Mesenchymal stem cell (in vitro differentiated cells and primary cell): ENCODE results near the gene MSI2.
"Not testable (repeated sequence)": the region's sequence is repeated elsewhere in the genome, so short reads cannot be mapped to it uniquely, and the experiment has no call there.

Experiments
- DNase-seq: peaks from one replicate; pipeline ENCODE4 v3.0.0-alpha.2; 2013
- H2AFZ ChIP-seq: one replicate; pipeline ENCODE4 v1.6.1; 2013; ENCODE audit warnings: low read depth, mild to moderate bottlenecking, control low read depth, inconsistent platforms, low read length, moderate library complexity
- H2AK5ac ChIP-seq: 2 replicates; pipeline ENCODE4 v1.6.1; 2013; ENCODE audit warnings: low read length, moderate library complexity, mild to moderate bottlenecking, inconsistent platforms; ENCODE audit not compliant: severe bottlenecking
- H2BK120ac ChIP-seq: one replicate; pipeline ENCODE4 v1.6.1; 2013; ENCODE audit warnings: low read depth, mild to moderate bottlenecking, inconsistent platforms, low read length, moderate library complexity
- H2BK12ac ChIP-seq, 2 experiments: one replicate each; pipeline ENCODE4 v1.6.1; 2013; ENCODE audit warnings: inconsistent platforms in 2 of 2, low read length in 2 of 2, mild to moderate bottlenecking in 2 of 2, moderate library complexity in 2 of 2, control low read depth in 1 of 2
- H2BK15ac ChIP-seq: one replicate; pipeline ENCODE4 v1.6.1; 2013; ENCODE audit warnings: mild to moderate bottlenecking, low read depth, inconsistent platforms; ENCODE audit not compliant: poor library complexity, severe bottlenecking
- H2BK5ac ChIP-seq: 2 replicates; pipeline ENCODE4 v1.6.1; 2013; ENCODE audit warnings: low read depth, mild to moderate bottlenecking, low read length, control low read depth, inconsistent platforms; ENCODE audit not compliant: poor library complexity, severe bottlenecking
- H3K14ac ChIP-seq, 2 experiments: one replicate each; pipeline ENCODE4 v1.6.1; 2013; ENCODE audit warnings: inconsistent platforms in 2 of 2, low read length in 2 of 2, control low read depth in 1 of 2, mild to moderate bottlenecking in 1 of 2, moderate library complexity in 1 of 2
- H3K18ac ChIP-seq, 2 experiments: one replicate each; pipeline ENCODE4 v1.6.1; 2013; ENCODE audit warnings: inconsistent platforms in 2 of 2, low read length in 2 of 2, control low read depth in 1 of 2, low read depth in 1 of 2, mild to moderate bottlenecking in 1 of 2
- H3K23ac ChIP-seq, 2 experiments: one replicate each; pipeline ENCODE4 v1.6.1; 2013; ENCODE audit warnings: inconsistent platforms in 2 of 2, low read length in 2 of 2, mild to moderate bottlenecking in 2 of 2, moderate library complexity in 2 of 2, control low read depth in 1 of 2
- H3K27ac ChIP-seq: 2 replicates; pipeline ENCODE4 v1.5.1; 2013; ENCODE audit warnings: mild to moderate bottlenecking, moderate library complexity, low read length, control low read depth, inconsistent platforms; ENCODE audit not compliant: poor library complexity, severe bottlenecking
- H3K27me3 ChIP-seq, 2 experiments: 2 replicates each; pipeline versions ENCODE4 v1.6.1 to v1.7.0; 2013; ENCODE audit warnings: low read length in 2 of 2, mild to moderate bottlenecking in 2 of 2, moderate library complexity in 2 of 2, control low read depth in 1 of 2, inconsistent platforms in 1 of 2; ENCODE audit not compliant: control insufficient read depth in 1 of 2, insufficient read depth in 1 of 2
- H3K36me3 ChIP-seq, 2 experiments: 2 replicates each; pipeline versions ENCODE4 v1.6.1 to v1.7.0; 2013; ENCODE audit warnings: low read length in 2 of 2, control low read depth in 1 of 2, inconsistent platforms in 1 of 2, low read depth in 1 of 2, mild to moderate bottlenecking in 1 of 2; ENCODE audit not compliant: insufficient read depth in 2 of 2, control insufficient read depth in 1 of 2
- H3K4ac ChIP-seq, 2 experiments: one replicate each; pipeline ENCODE4 v1.6.1; 2013; ENCODE audit warnings: inconsistent platforms in 2 of 2, low read length in 2 of 2, mild to moderate bottlenecking in 2 of 2, moderate library complexity in 2 of 2, control low read depth in 1 of 2, low read depth in 1 of 2
- H3K4me1 ChIP-seq: 2 replicates; pipeline ENCODE4 v1.6.1; 2013; ENCODE audit warnings: low read depth, low read length, control low read depth; ENCODE audit not compliant: control insufficient read depth, insufficient read depth
- H3K4me2 ChIP-seq: 2 replicates; pipeline ENCODE4 v1.6.1; 2013; ENCODE audit warnings: low read length, mild to moderate bottlenecking, inconsistent platforms; ENCODE audit not compliant: poor library complexity, severe bottlenecking
- H3K4me3 ChIP-seq, 2 experiments: 2 replicates each; pipeline versions ENCODE4 v1.5.1 to v1.7.0; 2013; ENCODE audit warnings: low read length in 2 of 2, mild to moderate bottlenecking in 2 of 2, control low read depth in 1 of 2, low read depth in 1 of 2; ENCODE audit not compliant: insufficient read depth in 1 of 2
- H3K79me1 ChIP-seq: replicated peaks from 2 replicates; pipeline ENCODE4 v1.6.1; 2013; ENCODE audit warnings: mild to moderate bottlenecking, control low read depth, low read length, inconsistent platforms; ENCODE audit not compliant: poor library complexity, severe bottlenecking
- H3K9ac ChIP-seq: 2 replicates; pipeline ENCODE4 v1.7.0; 2013; ENCODE audit warnings: mild to moderate bottlenecking, low read length, moderate library complexity
- H3K9me3 ChIP-seq: 2 replicates; pipeline ENCODE4 v1.7.0; 2013; ENCODE audit warnings: mild to moderate bottlenecking, low read length; ENCODE audit not compliant: control insufficient read depth
- H4K8ac ChIP-seq: one replicate; pipeline ENCODE4 v1.6.1; 2013; ENCODE audit warnings: inconsistent platforms, mild to moderate bottlenecking, low read length, moderate library complexity
- H4K91ac ChIP-seq: one replicate; pipeline ENCODE4 v1.6.1; 2013; ENCODE audit warnings: mild to moderate bottlenecking, low read length, inconsistent platforms
- WGBS: methylation state at CpG from one replicate; pipeline ENCODE4 v1.1.7; 2013; ENCODE audit warnings: mixed read lengths; 5-methylcytosine and 5-hydroxymethylcytosine counted together

Gene MSI2

GRCh38 chr17:57296231-57296630 is 39.9 kb downstream of the MSI2 start:
- Histone ChIP-seq H3K4me1 (peaks cover 18% of the 10 kb centered on the region), H2AK5ac (no peak overlapping the region), H2BK120ac (no peak overlapping the region), H3K27ac (peak overlapping the region; percentile 62), H2AFZ (no peak overlapping the region), H3K23ac (no peak overlapping the region), H3K27me3 (no peaks in the 10 kb centered on the region), H3K9me3 (peaks cover 10% of the 10 kb centered on the region), H3K36me3 (peaks cover 3 to 14% of the 10 kb centered on the region in 2 experiments), H3K4me2 (no peak overlapping the region), H2BK12ac (no peak overlapping the region), H3K14ac (no peak overlapping the region), H2BK15ac (no peak overlapping the region), H3K79me1 (peaks cover 23% of the 10 kb centered on the region), H4K91ac (no peak overlapping the region), H3K9ac (no peak overlapping the region), H3K4ac (no peak overlapping the region), H2BK5ac (no peak overlapping the region), H4K8ac (no peak overlapping the region), H3K4me3 (no peak overlapping the region), H3K18ac (no peak overlapping the region)
- no CpG with 5 or more reads among the region's 4 CpGs for WGBS
- peak; percentile 45 for DNase-seq

DNA sequence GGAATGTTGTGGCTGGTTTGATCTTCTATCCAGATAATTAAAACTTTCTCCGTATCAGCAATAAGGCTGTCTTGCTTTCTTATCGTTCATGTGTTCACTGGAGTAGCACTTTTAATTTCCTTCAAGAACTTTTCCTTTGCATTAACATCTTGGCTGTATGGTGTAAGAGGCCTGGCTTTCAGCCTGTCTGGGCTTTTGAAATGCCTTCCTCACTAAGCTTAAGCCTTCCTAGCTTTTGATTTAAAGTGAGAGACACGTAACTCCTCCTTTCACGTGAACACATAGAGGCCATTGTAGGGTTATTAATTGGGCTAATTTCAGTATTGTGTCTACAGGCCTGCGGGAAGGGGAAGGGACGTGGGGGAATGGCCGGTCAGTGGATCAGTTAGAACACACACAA is 42.9 kb downstream of the MSI2 start:
- Histone ChIP-seq H4K91ac (no peak overlapping the region), H3K27ac (no peak overlapping the region), H3K79me1 (peaks cover 24% of the 10 kb centered on the region), H2AK5ac (no peak overlapping the region), H3K4me2 (no peak overlapping the region), H3K23ac (no peak overlapping the region), H3K18ac (no peak overlapping the region), H2BK120ac (no peak overlapping the region), H2BK5ac (no peak overlapping the region), H3K36me3 (peaks cover 3 to 11% of the 10 kb centered on the region in 2 experiments), H3K27me3 (no peaks in the 10 kb centered on the region), H2BK12ac (no peak overlapping the region), H2BK15ac (no peak overlapping the region), H3K9ac (no peak overlapping the region), H3K4ac (no peak overlapping the region), H3K14ac (no peak overlapping the region), H3K4me3 (no peak overlapping the region), H2AFZ (no peak overlapping the region), H3K4me1 (peaks cover 7% of the 10 kb centered on the region), H4K8ac (no peak overlapping the region), H3K9me3 (peaks cover 10% of the 10 kb centered on the region)
- WGBS = 100% methylated on average over 3 of the region's 7 CpGs
- DNase-seq = no peak

DNA sequence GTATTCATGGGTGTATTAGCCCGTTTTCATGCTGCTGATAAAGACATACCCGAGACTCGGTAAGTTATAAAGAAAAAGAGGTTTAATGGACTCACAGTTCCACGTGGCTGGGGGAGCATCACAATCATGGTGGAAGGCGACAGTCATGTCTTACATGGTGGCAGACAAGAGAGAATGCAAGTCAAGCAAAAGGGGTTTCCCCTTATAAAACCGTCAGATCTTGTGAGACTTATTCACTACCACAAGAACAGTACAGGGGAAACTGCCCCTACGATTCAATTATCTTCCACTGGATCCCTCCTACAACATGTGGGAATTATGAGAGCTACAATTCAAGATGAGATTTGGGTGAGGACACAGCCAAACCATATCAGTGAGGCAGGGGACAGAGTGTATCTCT is 44.3 kb downstream of the MSI2 start:
- not testable (repeated sequence) for H3K14ac ChIP-seq, H2BK120ac ChIP-seq, H3K4ac ChIP-seq, H3K4me2 ChIP-seq, H4K8ac ChIP-seq, H3K18ac ChIP-seq, H2AK5ac ChIP-seq, H3K4me3 ChIP-seq, H3K27me3 ChIP-seq, H3K27ac ChIP-seq, H2BK15ac ChIP-seq, H3K9me3 ChIP-seq, H2BK5ac ChIP-seq, DNase-seq, H2AFZ ChIP-seq, H2BK12ac ChIP-seq, H3K9ac ChIP-seq, H4K91ac ChIP-seq, H3K23ac ChIP-seq, H3K4me1 ChIP-seq
- Histone ChIP-seq H3K36me3 (peaks cover 3 to 11% of the 10 kb centered on the region in 2 experiments), H3K79me1 (peaks cover 34% of the 10 kb centered on the region)
- WGBS = 95% methylated on average over 5 of the region's 7 CpGs

DNA sequence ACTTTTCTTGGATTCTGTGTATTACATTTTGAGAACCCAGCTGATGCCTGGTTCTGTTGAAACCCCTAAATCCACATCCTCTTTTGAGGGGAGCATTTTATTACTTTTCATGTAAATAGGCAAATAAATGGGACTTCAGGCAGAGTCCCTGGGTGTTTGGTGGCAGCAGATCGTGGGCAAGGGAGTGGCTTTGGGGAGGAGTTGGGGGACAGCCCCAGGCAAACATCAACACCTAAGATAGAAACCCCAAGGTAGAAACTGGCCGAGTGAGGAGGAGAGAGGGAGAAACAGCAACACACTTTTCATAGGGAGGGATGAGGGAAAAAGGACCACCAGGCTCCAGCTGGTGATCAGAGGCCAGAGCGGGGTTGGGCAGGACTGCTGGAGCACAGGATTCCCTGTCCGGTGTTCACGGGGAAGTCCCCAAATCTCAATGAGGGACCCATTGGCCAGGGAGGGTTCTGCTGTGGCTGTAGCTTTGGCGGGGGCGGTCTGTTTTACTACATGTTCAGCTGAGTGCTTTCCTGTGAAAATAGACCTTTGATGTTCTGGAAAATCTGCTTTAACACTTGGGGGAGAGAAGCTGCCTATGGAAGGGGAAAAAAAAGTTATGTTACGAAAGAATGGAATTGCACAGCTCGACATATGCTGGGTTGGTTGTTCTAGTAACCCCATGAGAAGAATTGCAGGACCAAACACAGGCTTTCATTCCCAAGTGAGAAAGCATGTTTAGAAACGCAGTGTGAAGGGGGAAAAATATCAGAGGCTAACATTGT is 46.6 kb downstream of the MSI2 start:
- Histone ChIP-seq H3K4me2 (no peak overlapping the region), H3K36me3 (peaks cover 3 to 11% of the 10 kb centered on the region in 2 experiments), H2AFZ (no peak overlapping the region), H2BK15ac (no peak overlapping the region), H3K27ac (no peak overlapping the region), H4K91ac (no peak overlapping the region), H3K4ac (no peak overlapping the region), H3K79me1 (peaks cover 42% of the 10 kb centered on the region), H3K27me3 (no peaks in the 10 kb centered on the region), H2AK5ac (no peak overlapping the region), H4K8ac (no peak overlapping the region), H3K4me1 (no peaks in the 10 kb centered on the region), H3K14ac (no peak overlapping the region), H2BK12ac (no peak overlapping the region), H3K9ac (no peak overlapping the region), H3K23ac (no peak overlapping the region), H3K4me3 (no peak overlapping the region), H3K9me3 (peaks cover 10% of the 10 kb centered on the region), H3K18ac (no peak overlapping the region), H2BK5ac (no peak overlapping the region), H2BK120ac (no peak overlapping the region)
- WGBS = over 99% methylated on average over 9 of the region's 10 CpGs
- no peak for DNase-seq
